H9 (cell line): ENCODE results near the gene KCNH1. TPM values are rescaled to one million over a fixed set of nuclear protein-coding genes. Genes with fewer than 3 reads are reported as not detected.

Experiments
- DNase-seq: peaks from one replicate; pipeline ENCODE4 v3.0.0-alpha.2; 2017
- H2AFZ ChIP-seq: one replicate; pipeline ENCODE4 v1.6.1; 2013; ENCODE audit warnings: mild to moderate bottlenecking, low read length, control low read depth, moderate library complexity
- H2AK5ac ChIP-seq: 2 replicates; pipeline ENCODE4 v1.6.1; 2013; ENCODE audit warnings: low read length, control low read depth, mixed read lengths; ENCODE audit not compliant: insufficient read length
- H2BK120ac ChIP-seq: one replicate; pipeline ENCODE4 v1.6.1; 2013; ENCODE audit warnings: low read depth, mild to moderate bottlenecking, low read length, control low read depth, inconsistent platforms; ENCODE audit not compliant: poor library complexity, severe bottlenecking
- H2BK12ac ChIP-seq: 2 replicates; pipeline ENCODE4 v1.6.1; 2013; ENCODE audit warnings: low read length, control low read depth, mixed read lengths, low read depth; ENCODE audit not compliant: insufficient read length
- H2BK15ac ChIP-seq: 2 replicates; pipeline ENCODE4 v1.6.1; 2013; ENCODE audit warnings: low read depth, low read length, control low read depth
- H2BK20ac ChIP-seq: one replicate; pipeline ENCODE4 v1.6.1; 2013; ENCODE audit warnings: low read depth, mild to moderate bottlenecking, low read length, control low read depth, inconsistent platforms; ENCODE audit not compliant: poor library complexity, severe bottlenecking
- H2BK5ac ChIP-seq: 2 replicates; pipeline ENCODE4 v1.6.1; 2013; ENCODE audit warnings: low read length, control low read depth, mixed read lengths; ENCODE audit not compliant: insufficient read length
- H3K14ac ChIP-seq: 2 replicates; pipeline ENCODE4 v1.6.1; 2013; ENCODE audit warnings: low read length, control low read depth; ENCODE audit not compliant: insufficient read depth
- H3K18ac ChIP-seq: 2 replicates; pipeline ENCODE4 v1.6.1; 2013; ENCODE audit warnings: low read depth, mild to moderate bottlenecking, mixed read lengths, low read length, control low read depth; ENCODE audit not compliant: insufficient read length
- H3K23ac ChIP-seq: 2 replicates; pipeline ENCODE4 v1.6.1; 2013; ENCODE audit warnings: low read length, control low read depth, mixed read lengths, low read depth; ENCODE audit not compliant: insufficient read length
- H3K23me2 ChIP-seq: 2 replicates; pipeline ENCODE4 v1.6.1; 2013; ENCODE audit warnings: low read depth, mild to moderate bottlenecking, mixed read lengths, low read length, control low read depth; ENCODE audit not compliant: insufficient read length, poor library complexity, severe bottlenecking
- H3K27ac ChIP-seq: 2 replicates; pipeline ENCODE4 v1.5.1; 2013; ENCODE audit warnings: low read length, control low read depth, mixed read lengths, low read depth; ENCODE audit not compliant: insufficient read length
- H3K27me3 ChIP-seq: 2 replicates; pipeline ENCODE4 v1.6.1; 2013; ENCODE audit warnings: low read length, control low read depth, inconsistent platforms; ENCODE audit not compliant: insufficient read depth
- H3K4ac ChIP-seq: 2 replicates; pipeline ENCODE4 v1.6.1; 2013; ENCODE audit warnings: low read depth, mild to moderate bottlenecking, control low read depth, inconsistent platforms, low read length, moderate library complexity
- H3K4me1 ChIP-seq: 2 replicates; pipeline ENCODE4 v1.6.1; 2013; ENCODE audit warnings: low read length, control low read depth, inconsistent platforms; ENCODE audit not compliant: insufficient read depth
- H3K4me2 ChIP-seq: 2 replicates; pipeline ENCODE4 v1.6.1; 2013; ENCODE audit warnings: low read length, control low read depth, mixed read lengths; ENCODE audit not compliant: insufficient read length, insufficient read depth
- H3K56ac ChIP-seq: 2 replicates; pipeline ENCODE4 v1.6.1; 2013; ENCODE audit warnings: low read depth, mild to moderate bottlenecking, mixed read lengths, low read length, control low read depth; ENCODE audit not compliant: insufficient read length
- H3K79me1 ChIP-seq: 2 replicates; pipeline ENCODE4 v1.6.1; 2013; ENCODE audit warnings: low read depth, mild to moderate bottlenecking, moderate library complexity, low read length, control low read depth, inconsistent platforms; ENCODE audit not compliant: insufficient read depth, poor library complexity, severe bottlenecking
- H3K79me2 ChIP-seq: 2 replicates; pipeline ENCODE4 v1.6.1; 2013; ENCODE audit warnings: low read length, control low read depth, inconsistent platforms; ENCODE audit not compliant: insufficient read depth
- H3K9ac ChIP-seq: 2 replicates; pipeline ENCODE4 v1.6.1; 2013; ENCODE audit warnings: low read length, control low read depth, mixed read lengths; ENCODE audit not compliant: insufficient read length; ENCODE audit errors: extremely low read depth
- H3K9me3 ChIP-seq: one replicate; pipeline ENCODE4 v1.6.1; 2013; ENCODE audit warnings: low read depth, low read length, inconsistent platforms; ENCODE audit not compliant: control insufficient read depth
- H3T11ph ChIP-seq: one replicate; pipeline ENCODE4 v1.6.1; 2013; ENCODE audit warnings: mild to moderate bottlenecking, low read length, control low read depth, inconsistent platforms
- H4K20me1 ChIP-seq: one replicate; pipeline ENCODE4 v1.6.1; 2013; ENCODE audit not compliant: control insufficient read depth, insufficient read length, insufficient read depth
- H4K5ac ChIP-seq: 2 replicates; pipeline ENCODE4 v1.6.1; 2013; ENCODE audit warnings: low read depth, mild to moderate bottlenecking, mixed read lengths, low read length, control low read depth; ENCODE audit not compliant: insufficient read length
- H4K8ac ChIP-seq: replicated peaks from 2 replicates; pipeline ENCODE4 v1.6.1; 2013; ENCODE audit warnings: low read length, control low read depth, mixed read lengths, low read depth; ENCODE audit not compliant: insufficient read length
- H4K91ac ChIP-seq: 2 replicates; pipeline ENCODE4 v1.6.1; 2013; ENCODE audit warnings: low read depth, mild to moderate bottlenecking, moderate library complexity, mixed read lengths, low read length, control low read depth; ENCODE audit not compliant: insufficient read length
- H3K27ac Mint-ChIP-seq, 3 experiments: 2 replicates in 2 of 3; 3 replicates in 1 of 3; pipeline ENCODE4 v1.8.0; 2020 to 2021; ENCODE audit warnings: mixed read lengths in 3 of 3, mild to moderate bottlenecking in 1 of 3, moderate library complexity in 1 of 3
- H3K27me3 Mint-ChIP-seq: 2 replicates; pipeline ENCODE4 v1.8.0; 2021; ENCODE audit warnings: low read depth, mild to moderate bottlenecking, moderate library complexity, mixed read lengths
- H3K36me3 Mint-ChIP-seq, 3 experiments: 2 replicates in 2 of 3; 3 replicates in 1 of 3; pipeline ENCODE4 v1.8.0; 2020 to 2021; ENCODE audit warnings: low read depth in 3 of 3, mixed read lengths in 3 of 3; ENCODE audit not compliant: insufficient read depth in 1 of 3
- H3K4me1 Mint-ChIP-seq, 2 experiments: 2 replicates each; pipeline ENCODE4 v1.8.0; 2020; ENCODE audit warnings: mixed read lengths in 2 of 2
- H3K4me3 Mint-ChIP-seq, 2 experiments: 2 replicates in 1 of 2; 3 replicates in 1 of 2; pipeline ENCODE4 v1.8.0; 2020 to 2021; ENCODE audit warnings: mild to moderate bottlenecking in 2 of 2, mixed read lengths in 2 of 2, moderate library complexity in 1 of 2
- H3K9me3 Mint-ChIP-seq, 2 experiments: 2 replicates in 1 of 2; 3 replicates in 1 of 2; pipeline ENCODE4 v1.8.0; 2020; ENCODE audit warnings: mild to moderate bottlenecking in 2 of 2, mixed read lengths in 2 of 2, moderate library complexity in 1 of 2
- WGBS: extraction: QIAGEN DNeasy Blood & Tissue Kit; methylation state at CpG from one replicate; pipeline ENCODE4 v1.1.7; 2013; ENCODE audit warnings: missing lambda C conversion rate, low lambda C conversion rate, mixed read lengths; ENCODE audit not compliant: insufficient read length; ENCODE audit errors: extremely low coverage; 5-methylcytosine and 5-hydroxymethylcytosine counted together
- total RNA-seq: library from RNA; stranded (reverse); gene quantifications from 2 replicates; pipeline ENCODE4 v1.2.1, GENCODE V29; 2021
- TF ChIP-seq, protein P1 (sequence below): fragments of 200-600 bp; sonication (generic); conservative IDR thresholded peaks from 3 replicates; pipeline ENCODE4 v1.8.0; 2021; ENCODE audit warnings: antibody characterized with exemption, mild to moderate bottlenecking

The KCNH1 gene
- total RNA-seq, 1 experiment from 2014 or later, result 0.11 TPM

DNA sequence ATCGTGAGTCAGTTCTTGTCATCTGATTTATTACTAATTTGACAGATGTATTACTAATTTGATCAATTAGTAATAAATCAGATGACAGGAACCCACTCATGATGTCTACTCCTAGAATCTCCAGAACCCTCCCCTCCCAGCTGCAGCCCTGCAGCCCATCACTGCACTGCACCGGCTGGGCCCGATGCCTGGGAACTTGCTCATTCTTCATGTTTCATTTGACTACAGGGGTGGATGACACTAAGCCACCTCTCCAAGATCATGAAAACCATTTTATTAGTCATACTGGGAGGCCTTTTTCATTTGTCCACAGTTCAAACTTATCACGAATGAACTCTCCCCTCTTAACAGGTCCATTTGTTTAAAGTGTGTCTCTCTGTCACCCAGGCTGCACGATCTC, 41.0 kb downstream of the KCNH1 start:
- H3K23ac ChIP-seq, result no peak overlapping the region
- no peak overlapping the region for H2BK20ac ChIP-seq
- no peak overlapping the region for H4K8ac ChIP-seq
- TF ChIP-seq, protein P1, sequence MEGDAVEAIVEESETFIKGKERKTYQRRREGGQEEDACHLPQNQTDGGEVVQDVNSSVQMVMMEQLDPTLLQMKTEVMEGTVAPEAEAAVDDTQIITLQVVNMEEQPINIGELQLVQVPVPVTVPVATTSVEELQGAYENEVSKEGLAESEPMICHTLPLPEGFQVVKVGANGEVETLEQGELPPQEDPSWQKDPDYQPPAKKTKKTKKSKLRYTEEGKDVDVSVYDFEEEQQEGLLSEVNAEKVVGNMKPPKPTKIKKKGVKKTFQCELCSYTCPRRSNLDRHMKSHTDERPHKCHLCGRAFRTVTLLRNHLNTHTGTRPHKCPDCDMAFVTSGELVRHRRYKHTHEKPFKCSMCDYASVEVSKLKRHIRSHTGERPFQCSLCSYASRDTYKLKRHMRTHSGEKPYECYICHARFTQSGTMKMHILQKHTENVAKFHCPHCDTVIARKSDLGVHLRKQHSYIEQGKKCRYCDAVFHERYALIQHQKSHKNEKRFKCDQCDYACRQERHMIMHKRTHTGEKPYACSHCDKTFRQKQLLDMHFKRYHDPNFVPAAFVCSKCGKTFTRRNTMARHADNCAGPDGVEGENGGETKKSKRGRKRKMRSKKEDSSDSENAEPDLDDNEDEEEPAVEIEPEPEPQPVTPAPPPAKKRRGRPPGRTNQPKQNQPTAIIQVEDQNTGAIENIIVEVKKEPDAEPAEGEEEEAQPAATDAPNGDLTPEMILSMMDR, result no peak
- no peaks in the 10 kb centered on the region for H3K79me1 ChIP-seq
- H3K27ac ChIP-seq, result no peak overlapping the region
- no peak overlapping the region for H2BK5ac ChIP-seq
- no peak overlapping the region for H3K18ac ChIP-seq
- H3K4ac ChIP-seq, result no peak overlapping the region
- H3K27me3 ChIP-seq, result no peaks in the 10 kb centered on the region
- H3T11ph ChIP-seq, result no peak overlapping the region
- no CpG with 5 or more reads among the region's 5 CpGs for WGBS
- H2BK12ac ChIP-seq, result no peak overlapping the region
- Mint-ChIP-seq H3K4me1 (no peaks in the 10 kb centered on the region), H3K27ac (no peak overlapping the region), H3K27me3 (no peaks in the 10 kb centered on the region; the same call in 1 of the 2 replicates), H3K36me3 (peaks cover 0 to 4% (median 3%) of the 10 kb centered on the region in 3 experiments; a peak in 3 of 7 replicates), H3K9me3 (peaks cover 3 to 4% of the 10 kb centered on the region in 2 experiments; a peak in 2 of 5 replicates), H3K4me3 (no peak overlapping the region)
- no peak overlapping the region for H2AK5ac ChIP-seq
- H3K56ac ChIP-seq, result no peak overlapping the region
- H3K79me2 ChIP-seq, result no peaks in the 10 kb centered on the region
- no peak overlapping the region for H4K5ac ChIP-seq
- no peak overlapping the region for H2BK15ac ChIP-seq
- no peaks in the 10 kb centered on the region for H4K20me1 ChIP-seq
- no peaks in the 10 kb centered on the region for H3K9me3 ChIP-seq
- no peak overlapping the region for H3K9ac ChIP-seq
- no peaks in the 10 kb centered on the region for H3K4me1 ChIP-seq
- H2AFZ ChIP-seq, result no peak overlapping the region
- DNase-seq, result no peak
- H4K91ac ChIP-seq, result no peak overlapping the region
- H2BK120ac ChIP-seq, result no peak overlapping the region
- H3K14ac ChIP-seq, result no peak overlapping the region
- no peaks in the 10 kb centered on the region for H3K23me2 ChIP-seq
- no peak overlapping the region for H3K4me2 ChIP-seq
